Measurements from ENCODE around the gene CCNY.

The CCNY gene

DNA sequence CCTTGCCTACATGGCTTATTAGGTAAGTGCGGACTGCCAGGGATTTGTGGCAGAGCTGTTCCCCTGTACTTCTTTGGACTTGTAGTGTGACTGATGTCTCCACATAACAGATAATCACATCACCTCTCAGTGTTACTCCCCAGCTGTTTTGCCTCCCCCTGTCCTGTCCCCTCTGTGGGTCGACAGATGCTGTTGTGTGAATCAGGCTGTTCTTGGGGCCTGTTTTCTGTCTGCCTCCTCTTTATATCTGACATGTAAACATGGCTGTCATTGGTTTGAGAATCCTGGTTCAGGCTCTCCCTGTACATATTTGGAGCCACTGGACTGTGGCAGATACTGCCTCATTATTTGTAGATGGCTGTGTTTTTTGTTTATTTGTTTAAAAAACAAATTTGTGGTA is 22.7 kb downstream of the CCNY start:
- no peak for DNase-seq

DNA sequence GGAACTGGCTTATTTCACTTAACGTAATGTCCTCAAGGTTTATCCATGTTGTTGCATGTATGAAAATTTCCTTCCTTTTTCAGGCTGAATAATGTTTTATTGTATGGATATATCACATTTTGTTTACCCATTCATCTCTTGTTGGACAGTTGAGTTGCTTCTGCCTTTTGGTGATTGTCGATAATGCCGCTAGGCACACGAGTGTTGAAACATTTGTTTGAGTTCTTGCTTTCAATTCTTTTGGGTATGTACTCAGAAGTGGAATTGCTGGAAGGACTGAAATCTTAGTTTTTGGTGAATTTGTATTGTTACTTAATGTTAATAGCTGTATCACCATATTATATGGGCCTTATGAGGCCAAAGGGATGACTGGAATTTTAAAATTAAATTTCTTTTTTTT is 23.6 kb downstream of the CCNY start:
- DNase-seq, result no peak

DNA sequence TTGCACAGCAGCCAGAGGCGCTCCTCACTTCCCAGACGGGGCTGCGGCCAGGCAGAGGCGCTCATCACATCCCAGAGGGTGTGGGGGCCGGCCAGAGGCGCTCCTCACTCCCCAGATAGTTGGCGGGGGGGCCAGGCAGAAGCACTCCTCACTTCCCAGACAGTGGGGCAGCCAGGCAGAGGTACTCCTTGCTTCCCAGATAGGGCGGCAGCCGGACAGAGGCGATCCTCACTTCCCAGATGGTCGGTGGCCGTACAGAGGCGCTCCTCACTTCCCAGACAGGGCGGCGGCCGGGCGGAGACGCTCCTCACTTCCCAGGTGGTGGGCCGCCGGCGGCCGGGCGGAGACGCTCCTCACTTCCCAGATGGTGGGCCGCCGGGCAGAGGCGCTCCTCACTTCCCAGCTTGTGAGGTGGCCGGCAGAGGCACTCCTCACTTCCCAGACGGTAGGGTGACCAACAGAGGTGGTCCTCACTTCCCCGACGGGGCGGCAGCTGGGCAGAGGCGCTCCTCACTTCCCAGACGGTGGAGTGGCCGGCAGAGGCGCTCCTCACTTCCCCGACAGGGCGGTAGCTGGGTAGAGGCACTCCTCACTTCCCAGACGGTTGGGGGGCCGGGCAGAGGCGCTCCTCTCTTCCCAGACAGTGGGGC is 26.5 kb downstream of the CCNY start:
- DNase-seq, result no peak

DNA sequence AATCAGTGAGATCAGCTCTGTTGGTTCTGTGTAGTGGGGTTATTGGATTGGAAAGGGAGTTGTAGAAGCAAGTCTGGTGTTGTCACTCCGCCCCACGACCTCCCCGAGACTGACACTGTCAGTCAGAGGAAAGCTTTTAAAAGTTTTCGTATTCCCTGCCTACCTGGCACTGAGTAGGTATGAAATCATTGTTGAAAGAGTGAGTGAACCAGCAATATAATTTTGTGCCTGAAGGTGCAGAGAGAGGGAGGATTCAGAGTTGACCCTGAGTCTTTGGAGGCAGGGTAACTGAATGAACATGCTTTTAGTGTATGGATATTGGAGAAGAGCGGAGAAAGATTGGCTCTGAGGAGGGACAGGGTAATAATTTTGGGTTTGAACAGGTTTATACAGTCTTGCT is 27.3 kb downstream of the CCNY start:
- DNase-seq, result no peak

DNA sequence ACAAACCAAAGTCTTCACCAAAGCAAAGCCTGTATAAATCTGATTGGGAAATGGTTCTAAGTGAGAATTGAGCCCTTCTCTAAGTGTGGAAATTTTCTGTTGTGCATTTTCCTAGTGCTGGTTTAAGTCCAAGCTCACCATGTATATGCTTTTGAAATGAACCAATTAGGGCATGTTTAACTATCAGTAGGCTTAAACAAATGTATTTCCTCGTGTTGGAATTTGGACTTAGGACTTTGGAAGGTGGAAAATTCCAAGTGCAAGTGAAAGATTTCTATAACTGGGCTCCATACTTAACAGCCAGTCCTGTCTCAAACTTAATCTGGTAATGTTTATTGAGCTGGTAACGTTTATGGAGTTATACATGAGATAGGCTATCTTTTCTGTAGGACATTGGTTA is 28.5 kb downstream of the CCNY start:
- DNase-seq, result no peak

DNA sequence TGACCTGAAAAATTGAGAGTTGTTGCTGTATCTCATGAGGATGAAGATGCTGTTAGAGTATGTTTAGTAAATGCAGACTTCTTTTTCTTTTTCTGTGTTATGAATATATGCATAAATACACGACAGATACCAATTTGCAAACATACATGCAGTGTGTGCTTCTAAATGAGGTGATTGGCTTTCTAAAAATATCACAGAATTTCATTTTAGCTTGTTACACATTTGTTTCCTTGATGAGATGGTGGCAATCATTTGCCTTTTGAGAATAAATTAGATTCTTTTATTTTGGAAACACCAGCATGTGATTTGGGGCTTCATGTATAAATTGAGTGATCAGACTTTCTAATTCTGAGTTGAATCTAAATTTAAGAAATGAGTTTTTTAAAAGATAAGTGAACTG is 29.7 kb downstream of the CCNY start:
- DNase-seq, result no peak

DNA sequence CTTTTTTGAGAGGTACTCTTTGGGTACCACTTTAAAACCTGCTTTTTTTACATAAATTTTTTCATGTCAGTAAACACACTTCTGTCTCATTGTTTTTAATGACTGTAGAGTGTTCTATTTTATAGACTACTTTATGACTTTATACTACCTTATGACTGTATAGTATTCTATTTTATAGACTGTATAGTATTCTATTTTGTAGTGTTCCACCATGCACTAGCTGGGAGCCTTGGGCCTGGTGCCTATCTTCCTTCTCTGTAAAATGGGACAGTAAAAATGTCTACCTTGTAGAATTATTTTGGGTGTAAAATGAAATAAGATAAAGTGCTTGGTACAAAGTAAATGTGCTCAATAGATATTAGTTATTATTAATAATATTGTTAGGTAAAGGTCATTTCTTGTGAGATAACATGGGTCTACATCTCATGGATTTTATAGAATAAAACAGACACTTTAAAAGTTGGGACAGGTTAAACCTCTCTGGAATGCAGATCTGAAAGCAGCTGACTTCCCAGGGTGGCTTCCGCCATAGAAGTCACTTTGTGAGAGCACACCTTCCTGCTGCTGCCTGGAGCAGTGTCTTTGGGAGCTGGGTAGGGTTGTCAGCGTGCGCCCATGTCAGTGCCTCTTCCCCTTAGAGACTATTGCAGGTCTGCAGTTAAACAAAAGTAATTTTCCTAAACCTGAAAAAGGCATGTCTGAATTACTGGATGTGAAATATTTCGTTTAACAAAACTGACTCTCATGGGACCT is 31.0 kb downstream of the CCNY start:
- DNase-seq, result no peak

DNA sequence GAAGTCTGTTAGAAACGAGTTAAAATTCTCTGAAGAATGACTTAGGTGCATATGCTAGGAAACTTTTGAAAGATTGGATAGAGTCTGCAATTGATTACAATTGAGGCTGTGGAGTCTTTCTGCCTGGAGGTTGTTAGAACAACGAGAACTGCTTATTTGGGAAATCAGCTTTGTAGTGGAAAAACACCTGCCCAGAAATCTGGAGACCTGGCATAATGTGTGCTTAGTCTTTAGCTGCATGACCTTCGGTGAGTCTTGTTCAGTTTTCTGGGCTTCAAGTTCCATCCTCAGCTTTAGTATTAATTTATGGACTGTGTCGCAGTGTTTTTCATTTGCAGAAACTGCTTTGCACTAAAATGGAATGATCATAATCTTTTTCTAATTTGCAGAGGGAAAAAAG is 31.7 kb downstream of the CCNY start:
- no peak for DNase-seq

DNA sequence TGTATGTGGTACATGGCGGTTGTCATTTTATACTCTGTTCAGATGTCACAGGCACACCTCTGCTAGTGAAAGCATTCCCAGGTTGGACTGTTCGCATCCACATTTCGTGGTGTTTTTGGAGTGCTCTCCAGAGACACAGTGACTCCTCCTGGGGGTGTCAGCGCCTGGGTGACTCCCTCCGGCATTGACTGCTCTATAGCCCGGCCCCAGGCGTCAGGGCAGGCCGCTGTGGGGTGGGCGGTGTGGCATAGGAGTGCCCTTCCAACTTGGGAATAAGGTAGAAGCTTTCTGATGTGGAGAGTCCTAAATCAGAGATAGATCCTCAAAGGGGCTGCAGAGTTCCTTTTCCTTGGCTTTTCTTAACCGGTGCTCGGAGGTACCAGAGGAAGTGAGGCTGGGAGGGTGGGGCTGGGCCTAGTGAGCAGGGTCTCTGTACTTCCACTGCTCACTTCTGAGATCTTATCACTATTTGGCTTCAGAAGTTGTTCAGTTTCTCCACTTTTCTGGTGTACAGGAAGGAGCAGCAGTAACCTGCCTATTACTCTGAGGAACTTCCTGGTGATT is 32.3 kb downstream of the CCNY start:
- no peak for DNase-seq

DNA sequence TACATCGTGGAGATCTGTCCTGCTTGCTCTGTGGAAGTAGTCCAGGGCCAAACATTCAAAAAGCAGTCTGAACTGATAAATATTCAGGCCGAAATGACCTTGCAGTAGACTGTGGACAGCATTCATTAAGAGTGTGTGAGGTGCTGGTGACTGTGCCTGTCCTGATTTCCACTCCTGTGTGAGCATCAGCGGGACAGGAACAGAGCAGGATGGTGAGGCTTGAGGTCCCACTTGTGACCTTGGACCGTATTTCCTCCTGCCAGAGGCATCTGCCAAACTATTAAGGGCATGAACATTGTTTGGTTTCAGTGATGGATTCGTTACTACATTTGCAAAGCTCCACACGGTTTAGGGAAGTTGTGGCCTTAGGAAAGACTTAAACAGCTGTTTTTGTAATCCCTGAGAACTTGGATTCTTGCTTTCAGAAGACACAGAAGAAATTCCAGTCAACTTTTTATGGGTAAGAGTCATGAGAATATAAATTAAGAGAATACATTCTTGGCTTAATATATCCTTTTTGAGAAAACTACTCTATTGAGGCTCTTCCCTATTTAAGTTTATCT is 32.8 kb downstream of the CCNY start:
- no peak for DNase-seq

DNA sequence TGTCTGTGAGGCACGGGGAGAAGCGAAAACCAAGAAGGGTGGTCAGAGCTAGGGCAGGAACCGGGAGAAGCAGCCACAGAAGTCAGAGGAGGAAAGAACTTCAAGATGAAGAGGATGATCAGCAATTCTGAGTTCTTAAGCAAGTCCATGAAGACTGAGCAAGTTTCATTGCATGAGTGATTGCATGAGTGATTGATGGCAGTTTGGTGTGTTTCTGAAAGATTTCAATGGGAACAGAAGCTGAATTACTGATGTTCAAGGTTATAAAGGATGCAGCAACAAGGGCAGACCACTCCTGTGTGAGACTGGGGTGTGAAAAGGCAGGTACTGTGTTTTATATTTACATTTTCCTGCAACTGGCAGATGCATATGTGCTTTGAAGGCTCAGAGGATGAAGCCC is 35.4 kb downstream of the CCNY start:
- no peak for DNase-seq

DNA sequence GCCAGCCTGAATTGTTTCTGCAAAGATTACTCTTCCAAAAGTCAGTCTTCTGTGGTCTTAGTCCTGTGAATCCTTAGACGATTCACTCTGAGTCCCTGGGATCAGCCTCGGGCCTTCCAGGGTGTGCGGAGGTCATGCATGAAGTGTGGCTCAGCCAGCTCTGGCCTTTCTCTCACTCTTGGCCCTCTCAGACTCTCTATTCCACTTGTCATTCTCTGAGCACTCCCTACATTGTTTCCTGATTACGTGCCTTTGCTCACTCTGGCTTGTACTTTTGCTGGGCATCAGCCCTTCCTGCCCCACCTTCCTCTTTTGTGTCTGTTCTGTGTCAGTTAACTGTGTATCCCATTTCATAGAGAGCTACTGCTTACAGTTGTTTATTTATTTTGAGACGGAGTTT is 36.0 kb downstream of the CCNY start:
- no peak for DNase-seq

DNA sequence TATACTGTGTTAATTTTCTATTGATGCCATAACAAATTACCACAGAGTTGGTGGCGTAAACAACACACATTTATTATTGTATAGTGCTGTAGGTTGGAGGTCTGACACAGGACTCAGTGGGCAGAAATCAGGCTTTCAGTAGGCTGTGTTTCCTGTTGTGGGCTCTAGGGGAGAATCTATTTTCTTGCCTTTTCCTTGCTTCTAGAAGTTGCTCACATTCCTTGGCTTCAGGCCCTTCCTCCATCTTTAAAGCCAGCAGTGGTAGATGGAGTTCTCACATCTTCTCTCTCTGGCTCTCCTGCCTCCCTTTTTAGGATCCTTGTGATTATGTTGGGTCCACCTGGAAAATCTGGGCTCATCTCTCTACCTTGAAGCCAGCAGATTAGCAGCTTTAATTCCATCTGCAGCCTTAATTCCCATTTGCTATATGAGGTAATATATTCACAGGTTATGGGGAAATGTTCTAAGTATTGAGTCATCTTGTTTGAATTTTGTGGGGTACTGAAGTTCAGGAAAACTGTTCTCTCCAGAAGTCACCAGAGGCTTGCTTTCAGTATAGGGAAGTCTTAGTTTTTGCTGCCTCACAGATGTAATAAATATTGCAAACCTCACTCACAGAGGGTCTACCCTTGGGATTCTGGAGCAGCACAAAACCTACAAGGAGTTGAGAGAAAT is 38.9 kb downstream of the CCNY start:
- DNase-seq, result no peak

DNA sequence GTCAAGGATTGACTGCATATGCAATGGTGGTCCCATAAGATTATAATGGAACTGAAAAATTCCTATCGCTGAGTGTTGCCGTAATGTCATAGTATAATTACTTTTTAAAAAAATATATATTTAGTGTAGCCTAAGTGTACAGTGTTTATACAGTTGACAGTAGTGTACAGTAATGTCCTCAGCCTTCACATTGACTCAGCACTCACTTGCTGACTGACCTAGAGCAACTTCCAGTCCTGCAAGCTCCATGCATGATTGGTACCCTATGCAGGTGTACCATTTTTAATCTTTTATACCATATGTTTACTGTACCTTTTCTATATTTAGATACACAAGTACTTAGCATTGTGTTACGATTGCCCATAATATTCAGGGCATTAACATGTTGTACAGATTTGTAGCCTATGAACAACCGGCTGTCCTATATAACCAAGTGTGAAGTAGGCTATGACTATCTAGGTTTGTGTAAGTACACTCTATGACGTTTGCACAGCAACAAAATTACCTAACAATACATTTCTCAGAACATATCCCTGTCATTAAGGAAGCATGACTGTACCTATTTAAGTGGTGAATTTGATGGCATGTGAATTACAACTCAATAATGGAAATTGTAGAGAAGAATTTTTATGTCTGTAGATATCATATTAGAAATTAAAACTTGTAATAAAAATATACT is 40.9 kb downstream of the CCNY start:
- peak; percentile 17 for DNase-seq

DNA sequence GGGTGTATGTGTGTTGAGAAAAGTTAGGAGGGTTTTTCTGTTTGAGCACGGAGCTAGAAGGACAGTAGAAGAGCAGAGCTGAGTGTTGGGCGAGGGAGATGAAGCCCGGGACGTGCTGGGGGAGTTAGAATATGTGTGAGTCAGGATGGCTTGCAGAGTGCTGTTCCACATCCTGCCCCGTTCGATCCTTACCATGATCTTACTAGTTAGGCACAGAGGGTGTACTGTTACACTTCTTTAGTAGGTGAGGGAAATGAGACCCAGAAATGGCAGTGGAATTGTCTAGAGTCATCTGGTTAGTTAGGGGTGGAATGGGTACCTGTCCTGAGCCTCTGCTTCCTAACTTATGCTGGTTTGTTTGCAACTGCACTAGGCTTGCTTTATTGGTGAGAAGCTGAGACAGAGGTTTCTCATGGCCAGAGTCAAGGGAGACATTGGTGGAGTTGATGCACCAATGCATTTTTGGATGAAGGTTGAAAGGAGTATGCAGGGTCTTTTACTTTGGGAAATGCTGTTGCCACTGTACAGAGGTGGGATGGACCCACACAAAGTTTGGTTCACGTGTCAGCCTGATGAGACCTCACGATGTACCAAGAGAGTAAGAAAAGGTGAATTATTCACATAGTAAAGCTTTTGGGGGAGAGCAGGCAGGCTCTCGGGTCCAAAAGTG is 42.4 kb downstream of the CCNY start:
- DNase-seq, result peak; percentile 33

DNA sequence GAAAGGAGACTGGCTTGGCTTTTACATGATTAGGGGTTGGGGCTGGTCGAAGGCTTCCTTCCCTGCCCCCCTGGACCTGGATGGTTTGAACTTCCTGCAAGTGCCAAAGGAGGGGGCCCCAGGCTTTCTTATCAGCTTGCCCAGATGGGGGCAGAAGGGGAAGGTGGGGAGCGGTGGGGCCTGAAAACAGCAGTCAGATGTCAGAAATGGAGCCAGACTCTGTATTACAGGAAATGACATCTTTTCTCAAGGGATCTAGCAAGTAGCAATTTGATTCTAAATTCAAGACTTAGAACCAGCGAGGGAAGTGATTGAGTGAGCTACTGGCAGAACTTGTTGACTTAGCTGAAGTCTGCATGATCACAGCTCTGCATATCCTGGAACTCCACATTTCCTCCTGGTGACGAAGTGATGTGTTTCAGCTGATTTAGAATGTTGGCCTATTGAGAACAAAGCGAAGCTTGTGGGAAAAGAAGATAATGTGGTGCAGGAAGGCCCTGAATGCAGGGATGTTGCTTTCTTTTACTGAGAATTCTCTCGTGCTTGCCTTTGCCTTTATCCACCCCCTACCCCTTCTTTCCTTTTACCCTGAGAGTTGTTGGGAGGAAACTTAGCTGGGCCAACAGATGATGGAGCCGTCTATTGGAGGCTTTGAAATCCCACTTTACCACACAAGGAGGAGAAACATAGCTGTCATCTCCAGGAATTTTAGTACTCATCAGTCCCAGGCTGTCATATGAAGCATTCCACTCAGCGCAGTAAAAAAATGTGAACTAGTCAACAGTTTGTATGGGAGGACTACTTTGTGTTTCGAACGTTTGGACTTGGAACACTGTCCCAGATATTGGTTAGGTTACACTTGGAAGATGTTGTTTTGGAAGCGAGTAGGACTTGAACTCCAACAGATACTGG is 43.2 kb downstream of the CCNY start:
- DNase-seq, result peak; percentile 9

DNA sequence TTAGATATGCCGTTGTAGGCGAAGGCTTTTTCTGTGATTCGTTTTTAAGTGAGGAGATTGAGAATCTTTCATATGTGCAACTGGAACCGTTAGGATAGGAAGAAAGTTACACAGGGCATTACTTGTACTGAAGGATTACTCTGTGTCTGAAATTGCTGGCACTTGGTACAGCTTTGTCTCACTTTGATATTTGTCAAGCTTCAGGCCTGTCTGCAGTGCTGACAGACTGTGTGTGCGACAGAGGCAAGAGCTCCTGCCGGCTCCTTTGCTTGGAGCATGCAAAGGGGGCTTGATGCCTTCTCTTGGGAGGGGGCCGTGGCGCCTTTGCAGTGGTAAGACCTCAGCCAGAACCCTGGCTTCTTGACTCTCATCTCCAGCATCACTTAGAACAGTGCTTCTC is 45.8 kb downstream of the CCNY start:
- DNase-seq, result no peak

DNA sequence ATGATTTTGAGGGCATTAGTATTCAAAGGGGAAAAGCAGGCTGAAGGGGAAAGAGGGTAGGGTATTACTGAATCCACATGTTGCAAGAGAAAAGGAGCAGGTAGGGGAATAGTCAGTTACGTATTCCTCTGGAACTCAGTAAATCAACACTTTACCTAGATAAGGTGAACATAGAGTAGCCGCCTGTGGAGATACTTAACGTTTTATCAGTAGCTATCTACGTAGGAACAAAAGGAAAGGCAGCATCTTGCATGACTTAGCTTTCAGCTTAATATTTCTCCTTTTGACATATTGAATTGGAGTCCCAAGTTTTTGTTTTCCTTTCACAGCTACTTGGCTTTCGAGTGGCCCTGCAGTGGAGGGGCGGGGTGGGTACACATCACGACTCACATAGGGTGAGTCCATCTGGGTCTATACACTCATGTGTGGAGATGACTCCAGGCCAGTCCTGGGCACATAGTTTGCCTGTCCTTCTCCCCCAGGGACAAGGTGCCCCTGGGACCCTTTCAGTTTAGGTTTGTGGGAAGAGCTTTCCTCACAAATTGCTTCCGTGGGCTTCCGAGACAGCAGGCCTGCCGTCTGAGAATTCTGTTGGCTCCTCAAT is 48.1 kb downstream of the CCNY start:
- no peak for DNase-seq

DNA sequence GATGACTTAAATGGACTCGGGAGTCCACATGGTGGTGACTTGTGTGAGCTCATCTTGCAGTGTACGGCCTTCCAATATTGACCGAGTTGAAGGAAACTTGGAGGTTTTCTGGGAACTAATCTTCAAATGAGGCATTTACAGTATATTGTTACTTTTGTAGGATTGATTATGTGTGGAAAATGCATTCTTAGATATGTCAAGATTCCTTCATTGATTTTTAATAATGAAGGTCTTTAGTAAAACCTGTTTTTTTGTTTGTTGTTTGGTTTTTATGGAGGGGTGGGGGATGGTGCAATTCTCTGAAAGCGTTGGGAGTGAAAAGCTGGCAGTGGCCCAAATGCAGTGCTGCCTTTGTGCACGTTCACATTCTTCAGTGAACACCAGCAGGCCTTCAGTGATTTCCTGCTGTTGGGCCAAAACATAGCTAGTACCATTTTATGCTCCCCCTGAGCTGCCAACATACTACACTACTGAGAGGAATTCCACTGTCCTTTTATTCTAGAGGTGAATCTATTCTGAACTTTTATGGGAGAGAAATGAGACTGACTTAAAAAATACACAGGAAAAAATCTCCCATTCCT is 50.4 kb downstream of the CCNY start:
- DNase-seq, result no peak

DNA sequence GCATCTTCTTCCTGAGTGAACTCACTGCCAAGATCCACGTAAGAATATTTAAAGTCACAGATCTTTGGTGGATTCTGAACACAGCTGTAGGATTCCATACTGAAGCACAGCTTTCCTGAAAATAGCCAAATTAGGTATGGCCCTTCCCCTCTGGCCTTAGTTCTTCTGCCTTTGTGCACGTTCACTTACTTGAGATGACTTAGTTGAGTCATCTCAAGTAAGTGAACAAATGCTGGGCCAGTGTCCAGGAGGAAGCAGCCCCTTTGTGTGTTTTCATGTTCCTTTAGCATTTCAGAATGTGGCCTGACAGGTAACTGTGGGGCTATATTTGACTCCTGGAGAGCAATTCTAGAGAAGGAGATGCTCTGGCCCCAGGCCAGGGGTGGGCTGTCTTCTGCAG is 51.5 kb downstream of the CCNY start:
- no peak for DNase-seq

DNA sequence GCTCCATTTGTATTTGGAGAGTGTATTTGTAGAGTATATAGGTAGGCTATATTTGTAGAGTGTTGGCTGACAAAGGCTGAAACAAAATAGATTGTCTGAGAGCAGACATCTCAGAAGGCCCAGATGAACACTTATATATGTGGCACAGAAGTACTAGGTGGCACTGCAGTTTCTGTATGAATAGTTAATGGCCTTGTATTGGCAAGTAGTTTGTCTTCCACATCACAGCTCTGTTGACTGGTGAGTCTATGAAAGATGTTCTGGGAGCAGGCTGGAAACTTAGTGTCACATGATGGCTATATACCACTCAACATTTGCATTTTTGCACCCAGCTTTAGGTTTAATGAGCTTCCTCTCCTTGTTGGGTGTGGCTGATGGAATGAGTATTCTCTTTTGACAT is 51.9 kb downstream of the CCNY start:
- no peak for DNase-seq

All from activated CD4-positive, alpha-beta T cell treated with anti-CD3 and anti-CD28 coated beads, Interleukin-2, Interleukin-6, amounts not matched to agents 100 ng/mL and 50 ng/mL, durations not matched to agents 16 hours and 8 hours (primary cell).